ENCODE results near the gene PCDH12.

DNA sequence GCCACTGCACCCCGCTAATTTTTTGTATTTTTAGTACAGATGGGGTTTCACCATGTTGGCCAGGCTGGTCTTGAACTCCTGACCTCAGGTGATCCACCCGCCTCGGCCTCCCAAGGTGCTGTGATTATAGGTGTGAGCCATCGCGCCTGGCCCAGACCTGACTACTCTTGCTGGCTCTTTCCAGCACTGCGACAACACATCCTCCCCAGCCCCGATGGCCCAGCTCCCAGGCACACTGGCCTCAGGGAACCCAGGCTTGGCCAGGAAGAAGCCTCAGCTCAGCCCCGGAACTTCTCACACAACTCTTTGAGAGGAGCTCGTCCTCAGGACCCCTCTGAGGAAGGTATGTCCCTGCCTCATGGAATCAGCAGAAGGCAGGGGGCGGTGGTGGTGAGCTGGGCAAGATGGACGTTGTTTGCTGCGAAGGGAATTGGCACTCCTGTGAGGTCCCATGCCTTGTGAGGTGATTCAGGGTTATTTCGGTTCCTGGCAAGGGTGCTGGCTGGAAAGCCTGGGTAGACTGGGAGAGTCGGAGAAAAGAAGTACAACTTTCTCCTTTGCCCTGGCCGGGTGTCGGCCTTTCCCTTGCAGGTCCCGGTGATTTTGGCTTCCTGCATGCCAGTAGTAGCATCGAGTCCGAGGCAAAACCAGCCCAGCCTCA lies 28.5 kb downstream of the PCDH12 start:
- TF ChIP-seq, protein P1, sequence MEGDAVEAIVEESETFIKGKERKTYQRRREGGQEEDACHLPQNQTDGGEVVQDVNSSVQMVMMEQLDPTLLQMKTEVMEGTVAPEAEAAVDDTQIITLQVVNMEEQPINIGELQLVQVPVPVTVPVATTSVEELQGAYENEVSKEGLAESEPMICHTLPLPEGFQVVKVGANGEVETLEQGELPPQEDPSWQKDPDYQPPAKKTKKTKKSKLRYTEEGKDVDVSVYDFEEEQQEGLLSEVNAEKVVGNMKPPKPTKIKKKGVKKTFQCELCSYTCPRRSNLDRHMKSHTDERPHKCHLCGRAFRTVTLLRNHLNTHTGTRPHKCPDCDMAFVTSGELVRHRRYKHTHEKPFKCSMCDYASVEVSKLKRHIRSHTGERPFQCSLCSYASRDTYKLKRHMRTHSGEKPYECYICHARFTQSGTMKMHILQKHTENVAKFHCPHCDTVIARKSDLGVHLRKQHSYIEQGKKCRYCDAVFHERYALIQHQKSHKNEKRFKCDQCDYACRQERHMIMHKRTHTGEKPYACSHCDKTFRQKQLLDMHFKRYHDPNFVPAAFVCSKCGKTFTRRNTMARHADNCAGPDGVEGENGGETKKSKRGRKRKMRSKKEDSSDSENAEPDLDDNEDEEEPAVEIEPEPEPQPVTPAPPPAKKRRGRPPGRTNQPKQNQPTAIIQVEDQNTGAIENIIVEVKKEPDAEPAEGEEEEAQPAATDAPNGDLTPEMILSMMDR (IDR thresholded peaks at IDR 0.05; ENCODE audit: extremely low read depth in 1 of 2, insufficient read depth in 1 of 2, low read depth in 1 of 2, low read length in 2 of 2): no peak
- no peak for TF ChIP-seq POLR2A (IDR thresholded peaks at IDR 0.05; ENCODE audit: low read depth, low read length)
- TF ChIP-seq, protein P2, sequence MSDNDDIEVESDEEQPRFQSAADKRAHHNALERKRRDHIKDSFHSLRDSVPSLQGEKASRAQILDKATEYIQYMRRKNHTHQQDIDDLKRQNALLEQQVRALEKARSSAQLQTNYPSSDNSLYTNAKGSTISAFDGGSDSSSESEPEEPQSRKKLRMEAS (IDR thresholded peaks at IDR 0.05; ENCODE audit: insufficient read depth, insufficient read length): no peak
